ENCODE results near the gene ARHGAP26.

ARHGAP26 gene

DNA sequence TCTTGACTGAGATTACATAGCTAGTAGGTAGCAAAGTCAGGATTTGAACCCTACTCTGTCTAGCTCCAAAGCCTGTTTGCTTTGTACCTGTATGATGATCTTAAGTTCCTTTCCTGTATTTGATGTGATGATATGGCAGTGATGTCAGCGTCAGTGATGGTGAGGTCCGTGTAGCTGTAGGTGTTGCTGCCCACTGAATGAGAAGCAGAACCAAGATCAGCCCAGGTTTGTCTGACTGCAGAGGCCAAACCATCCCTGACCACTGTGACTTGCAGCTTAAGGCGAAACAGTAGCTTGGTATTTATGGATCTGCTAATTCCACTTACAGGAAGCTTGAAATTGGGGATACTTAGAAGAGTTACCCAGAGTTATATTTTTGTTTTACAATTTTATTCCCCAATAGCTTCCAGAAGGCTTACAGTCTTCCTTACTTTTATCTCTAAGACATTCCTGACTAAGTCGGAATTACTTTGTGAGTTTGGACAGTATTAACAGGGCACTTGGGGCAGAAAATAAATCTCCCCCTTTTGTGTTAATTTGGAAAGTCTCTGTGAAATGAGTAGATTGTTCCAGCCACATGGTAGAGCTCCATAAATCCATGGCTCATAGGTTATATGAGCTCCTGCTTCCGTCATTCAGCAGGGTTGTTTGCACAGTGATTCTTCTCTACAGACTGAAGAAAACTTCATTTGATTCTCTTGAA, 359.9 kb downstream of the ARHGAP26 start:
- no peak for DNase-seq

DNA sequence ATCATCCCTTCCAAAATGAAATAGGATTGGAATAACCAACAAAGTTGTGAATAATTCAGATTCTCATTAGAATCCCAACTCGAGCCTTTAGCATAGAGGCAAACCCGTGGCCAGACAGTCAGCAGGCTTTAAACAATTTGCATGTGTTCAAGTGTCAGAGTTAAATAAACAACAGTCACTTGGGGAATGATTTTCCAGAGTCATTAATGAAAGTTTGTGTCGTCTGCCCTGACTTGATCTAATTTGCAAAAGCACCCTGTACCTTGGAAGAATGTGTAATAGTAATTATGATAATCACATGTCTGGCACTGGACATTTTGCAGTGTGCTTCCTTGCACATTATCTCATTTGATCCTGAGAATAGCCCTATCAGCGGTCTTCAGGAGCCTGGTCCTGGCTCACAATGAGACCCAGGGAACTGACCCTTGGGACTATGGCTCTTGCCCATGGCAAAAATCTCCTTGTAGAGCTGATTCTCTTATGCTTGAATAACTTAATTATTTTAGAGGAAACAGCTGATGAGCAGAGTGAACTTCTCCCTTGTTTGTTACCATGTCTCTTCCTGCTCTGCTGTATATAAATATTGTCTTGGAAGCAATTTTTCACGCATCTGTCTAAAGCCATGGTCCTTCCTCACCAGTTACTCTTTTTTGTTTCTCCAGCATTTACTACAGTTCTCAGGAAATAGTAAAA, 360.6 kb downstream of the ARHGAP26 start:
- no peak for DNase-seq

DNA sequence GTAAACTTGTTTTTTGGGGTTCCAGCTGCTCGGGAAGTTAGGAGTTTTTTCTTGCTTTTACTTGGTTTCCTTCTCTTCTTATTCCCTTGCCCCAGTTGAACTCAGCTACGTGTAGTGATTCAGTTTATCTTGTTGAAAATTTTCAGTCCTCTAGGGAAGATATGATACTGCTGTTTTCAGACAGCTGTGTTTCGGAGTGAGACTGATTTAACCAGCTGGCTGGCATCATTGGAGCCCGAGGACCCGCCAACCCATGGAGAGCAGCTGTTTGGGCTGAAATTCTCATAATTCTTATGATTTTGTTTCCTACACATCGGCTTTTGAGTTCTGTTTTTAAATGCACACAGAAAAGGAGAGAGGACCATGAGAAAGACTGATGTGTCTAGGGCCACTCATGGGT, 361.8 kb downstream of the ARHGAP26 start:
- DNase-seq, result no peak

DNA sequence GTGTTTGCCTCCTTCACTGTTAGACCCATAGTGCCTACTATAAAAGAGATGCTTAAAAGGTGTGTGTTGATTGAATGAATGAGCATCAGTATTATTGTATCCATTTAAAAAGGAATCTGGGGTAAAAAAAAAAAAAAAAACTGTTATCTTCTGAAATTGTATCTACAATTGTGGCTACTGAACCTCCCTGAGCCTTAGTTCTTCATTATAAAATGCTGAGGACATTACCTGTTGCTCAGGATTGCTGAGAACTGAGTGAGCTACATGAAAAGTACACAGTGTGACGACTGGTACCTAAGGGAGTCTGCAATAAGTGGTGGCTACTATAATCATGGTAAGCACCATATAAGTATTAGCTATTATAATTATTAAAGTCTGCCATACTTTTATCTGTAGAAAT, 362.6 kb downstream of the ARHGAP26 start:
- DNase-seq, result no peak

DNA sequence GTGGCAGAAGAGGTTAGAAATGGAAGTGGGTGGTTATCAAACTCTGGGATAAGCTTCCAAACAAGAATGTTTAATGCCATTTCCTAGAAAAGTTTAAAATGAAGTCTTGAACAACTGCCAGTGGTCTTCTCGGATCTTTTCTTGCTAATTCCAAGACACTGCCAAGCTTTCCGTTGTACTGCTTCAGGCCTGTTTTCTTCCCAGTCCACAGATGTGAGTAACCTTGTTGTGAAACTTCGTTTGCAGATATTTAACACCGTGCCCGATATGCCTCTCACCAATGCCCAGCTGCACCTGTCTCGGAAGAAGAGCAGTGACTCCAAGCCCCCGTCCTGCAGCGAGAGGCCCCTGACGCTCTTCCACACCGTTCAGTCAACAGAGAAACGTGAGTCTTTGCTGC, 363.5 kb downstream of the ARHGAP26 start:
- DNase-seq, result no peak

DNA sequence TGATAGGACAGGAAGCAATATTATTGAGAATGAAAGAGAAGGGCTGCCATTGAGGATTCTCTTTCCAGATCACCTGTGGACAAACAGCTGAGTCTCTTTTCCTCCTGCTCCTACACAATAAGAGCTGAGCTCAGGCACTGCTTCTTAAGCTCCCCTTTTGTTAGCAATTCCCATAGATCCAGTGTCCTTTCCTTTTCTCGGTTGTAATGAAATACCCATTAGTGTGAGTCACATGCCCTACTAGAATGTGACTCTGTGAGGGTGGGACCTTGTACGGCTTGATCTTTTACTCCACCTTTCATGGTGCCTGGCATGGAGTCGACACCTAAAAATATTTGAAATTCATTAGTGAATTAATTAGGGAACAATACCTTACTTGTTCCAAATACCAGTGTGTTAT, 364.1 kb downstream of the ARHGAP26 start:
- no peak for DNase-seq

DNA sequence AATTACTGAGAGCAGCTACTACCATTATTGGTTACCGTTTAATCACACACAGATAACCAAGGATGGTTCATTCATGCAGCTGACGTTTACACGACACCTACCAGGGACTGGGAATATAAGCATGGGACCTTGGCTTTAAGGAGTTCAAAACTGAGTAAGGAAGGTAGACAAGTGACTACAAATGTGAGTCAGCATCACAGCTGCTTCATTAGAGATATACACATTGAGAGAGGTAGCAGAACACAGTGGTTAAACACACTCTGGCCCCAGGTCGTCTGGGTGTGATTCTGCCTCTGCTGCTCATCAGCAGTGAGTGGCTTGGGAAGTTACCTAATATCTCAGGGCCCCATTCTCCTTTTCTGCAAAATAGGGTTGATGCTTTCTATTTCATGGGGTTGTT, 364.7 kb downstream of the ARHGAP26 start:
- no peak for DNase-seq

DNA sequence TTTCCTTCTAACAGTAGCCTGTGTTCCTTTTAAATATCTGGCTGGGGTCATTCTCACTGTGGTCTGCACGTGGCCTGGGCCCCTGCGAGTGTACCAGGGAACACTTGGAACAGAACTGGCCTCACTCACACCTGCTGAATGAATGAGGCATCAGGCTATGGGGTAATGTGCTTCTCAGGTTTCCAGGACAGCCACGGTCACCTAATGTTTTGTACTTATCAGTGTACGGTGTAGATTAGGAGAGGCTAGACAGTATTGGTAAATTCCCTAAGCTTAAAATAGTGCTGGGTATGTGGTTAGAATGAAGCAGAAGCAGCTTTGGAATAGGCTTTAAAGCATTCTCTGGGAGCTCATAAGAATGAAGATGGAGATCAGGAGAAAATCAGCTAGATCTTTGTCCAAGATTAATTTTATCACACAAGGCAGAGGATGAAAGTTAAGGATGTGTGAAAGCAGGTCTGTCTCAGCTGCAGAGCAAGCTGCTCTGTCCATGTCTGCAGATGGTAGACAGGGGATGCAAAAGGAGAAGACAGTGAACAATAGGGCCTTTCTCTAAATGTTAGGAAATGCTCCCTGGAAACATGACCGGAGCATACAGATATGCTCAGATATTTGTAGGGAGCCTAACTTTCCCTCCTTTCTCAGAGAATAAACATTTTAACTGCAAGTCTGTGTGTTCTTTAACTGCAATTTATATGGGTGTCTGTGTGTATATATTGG, 365.8 kb downstream of the ARHGAP26 start:
- no peak for DNase-seq

DNA sequence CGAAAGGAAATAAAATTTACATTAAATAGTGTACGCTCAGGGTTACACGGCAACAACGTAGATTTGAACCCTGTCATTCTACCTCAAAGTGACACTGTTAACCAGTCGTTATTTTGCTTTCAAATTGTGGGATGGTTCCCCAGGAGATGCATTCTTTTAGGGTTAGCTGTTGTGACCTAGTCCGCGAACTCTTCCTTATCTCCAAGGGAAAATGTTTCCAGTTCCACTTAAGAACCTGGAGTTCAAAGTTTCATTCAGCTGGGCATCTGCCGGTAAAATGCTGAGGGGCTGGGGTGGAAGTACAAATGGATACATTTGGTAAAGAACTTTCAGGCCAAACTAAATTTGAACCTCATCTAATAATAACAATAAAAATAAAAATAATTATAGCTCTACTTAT, 368.7 kb downstream of the ARHGAP26 start:
- no peak for DNase-seq

DNA sequence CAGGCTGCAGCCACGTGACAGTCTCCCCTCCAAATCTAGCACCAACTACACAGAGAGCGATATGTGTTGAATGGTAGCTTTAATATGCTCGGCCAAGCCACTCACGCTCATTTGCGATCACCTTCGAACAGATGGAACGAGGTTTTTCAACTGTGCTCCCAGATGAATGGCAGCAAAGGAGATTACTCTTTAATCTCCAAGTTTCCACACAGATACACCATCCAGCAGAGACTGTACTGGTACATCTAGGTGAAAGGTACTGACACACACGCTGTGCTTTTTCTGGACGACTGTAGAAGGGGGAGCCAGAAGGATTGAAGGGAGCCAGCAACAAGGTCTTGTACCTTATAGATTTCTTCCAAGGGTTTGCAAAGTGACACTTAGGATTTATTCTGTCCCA, 369.4 kb downstream of the ARHGAP26 start:
- no peak for DNase-seq

DNA sequence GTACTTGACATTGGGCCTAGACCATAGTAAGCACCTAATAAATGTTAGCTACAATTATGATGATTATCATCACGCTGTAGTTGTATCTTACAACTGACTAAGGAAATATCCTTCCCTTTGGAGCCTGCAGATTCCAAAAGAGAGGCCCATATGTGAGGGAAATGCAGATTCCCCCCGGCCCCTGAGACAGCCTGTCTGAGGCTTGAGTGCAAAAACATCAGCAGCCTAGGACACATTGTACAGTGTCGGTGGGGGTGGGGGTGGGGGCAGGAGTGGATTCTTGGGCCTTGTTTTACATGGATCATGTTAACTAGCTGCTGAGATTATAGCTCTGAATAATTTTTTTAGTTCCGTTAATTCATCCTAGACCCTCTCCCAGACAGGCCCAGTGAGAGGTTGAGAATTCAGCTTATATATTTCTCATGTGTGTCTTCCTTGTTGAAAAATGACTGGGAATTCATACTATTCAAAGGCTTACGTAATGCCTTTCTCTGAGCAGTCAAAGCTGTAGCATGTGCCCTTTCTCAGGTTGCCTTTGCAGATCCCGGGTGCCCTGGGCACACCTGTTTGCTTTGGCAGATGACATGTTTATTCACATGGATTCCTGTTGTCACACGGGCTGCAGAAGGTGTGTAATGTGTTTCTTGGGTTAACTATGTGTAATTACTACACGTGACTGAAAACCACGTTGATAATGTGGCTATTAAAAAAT, 370.5 kb downstream of the ARHGAP26 start:
- DNase-seq, result no peak

DNA sequence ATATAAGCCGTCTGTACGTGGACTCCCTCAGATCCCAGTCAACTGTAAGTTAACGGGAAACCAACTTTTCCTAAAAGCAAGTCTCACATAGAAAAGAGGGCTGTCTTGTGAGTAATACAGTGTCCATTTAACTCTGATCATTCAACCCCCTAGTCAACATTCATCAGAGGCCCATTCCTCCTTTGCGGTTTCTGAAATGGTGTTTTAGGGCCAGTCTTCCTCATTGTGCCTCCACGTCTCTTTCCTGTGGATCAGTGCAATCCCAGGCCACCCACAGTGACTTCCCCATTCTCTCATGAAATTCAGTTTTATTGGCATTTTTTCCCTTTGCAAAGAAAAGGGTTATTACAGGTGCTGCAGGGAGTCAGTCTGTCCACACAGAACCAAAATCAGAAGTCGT, 371.5 kb downstream of the ARHGAP26 start:
- no peak for DNase-seq

DNA sequence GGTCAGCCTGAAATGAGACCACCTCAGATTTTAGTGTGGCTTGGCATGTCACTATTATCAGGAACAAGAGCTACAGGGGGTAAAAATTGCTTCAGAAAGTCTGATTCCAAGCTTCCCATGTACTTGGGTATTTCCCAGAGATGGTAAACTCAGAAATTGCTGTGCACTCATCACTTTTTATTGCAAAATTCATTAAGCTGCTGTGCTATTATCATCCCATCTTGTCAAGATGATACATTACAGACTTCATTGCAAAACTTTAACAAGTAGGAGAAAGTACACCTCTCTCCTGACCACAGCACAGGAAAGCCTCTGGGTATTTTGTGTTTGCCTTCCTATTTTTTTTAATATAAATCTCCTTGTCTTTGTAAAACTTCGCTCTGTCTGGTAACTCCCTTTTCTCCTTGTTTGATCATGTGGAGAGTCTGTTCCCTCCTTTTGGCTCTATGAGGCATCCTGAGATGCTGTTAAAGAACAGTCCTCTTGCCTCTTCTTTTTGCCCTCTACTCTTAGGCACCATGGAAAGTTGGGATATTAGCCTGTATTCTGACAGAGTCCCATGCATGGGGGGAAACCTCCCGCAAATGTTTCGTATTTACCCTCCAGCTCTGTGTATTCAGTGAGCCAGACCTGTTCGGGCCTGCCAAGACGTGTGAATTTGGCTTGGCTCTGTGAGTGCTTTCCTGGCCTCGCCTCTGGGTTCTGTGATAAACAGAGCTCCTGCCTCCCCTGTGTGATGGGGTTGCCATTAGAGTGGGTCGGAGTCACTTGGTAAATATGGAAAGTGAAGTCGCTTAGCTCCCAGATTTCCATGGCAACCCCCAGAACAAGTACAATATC, 372.6 kb downstream of the ARHGAP26 start:
- no peak for DNase-seq

DNA sequence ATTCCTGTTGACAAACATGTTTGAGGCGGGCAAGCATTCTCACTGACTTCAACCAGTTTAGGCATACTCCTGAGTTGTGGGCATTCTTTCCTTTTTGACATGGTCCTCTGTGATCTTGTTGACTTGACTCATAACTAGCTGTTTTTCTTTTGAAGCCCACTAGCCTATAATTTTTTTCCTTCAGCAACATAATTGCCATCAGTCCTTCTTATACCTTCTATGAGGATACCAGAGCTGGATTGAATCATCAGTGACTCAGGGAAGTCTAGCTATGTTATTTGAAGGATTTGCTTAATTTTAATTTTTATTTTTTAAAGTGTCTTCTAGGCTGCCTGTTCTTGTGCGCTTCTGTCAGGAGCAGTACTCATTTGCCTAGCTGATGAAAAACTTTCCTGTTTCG, 373.8 kb downstream of the ARHGAP26 start:
- DNase-seq, result peak; percentile 59

DNA sequence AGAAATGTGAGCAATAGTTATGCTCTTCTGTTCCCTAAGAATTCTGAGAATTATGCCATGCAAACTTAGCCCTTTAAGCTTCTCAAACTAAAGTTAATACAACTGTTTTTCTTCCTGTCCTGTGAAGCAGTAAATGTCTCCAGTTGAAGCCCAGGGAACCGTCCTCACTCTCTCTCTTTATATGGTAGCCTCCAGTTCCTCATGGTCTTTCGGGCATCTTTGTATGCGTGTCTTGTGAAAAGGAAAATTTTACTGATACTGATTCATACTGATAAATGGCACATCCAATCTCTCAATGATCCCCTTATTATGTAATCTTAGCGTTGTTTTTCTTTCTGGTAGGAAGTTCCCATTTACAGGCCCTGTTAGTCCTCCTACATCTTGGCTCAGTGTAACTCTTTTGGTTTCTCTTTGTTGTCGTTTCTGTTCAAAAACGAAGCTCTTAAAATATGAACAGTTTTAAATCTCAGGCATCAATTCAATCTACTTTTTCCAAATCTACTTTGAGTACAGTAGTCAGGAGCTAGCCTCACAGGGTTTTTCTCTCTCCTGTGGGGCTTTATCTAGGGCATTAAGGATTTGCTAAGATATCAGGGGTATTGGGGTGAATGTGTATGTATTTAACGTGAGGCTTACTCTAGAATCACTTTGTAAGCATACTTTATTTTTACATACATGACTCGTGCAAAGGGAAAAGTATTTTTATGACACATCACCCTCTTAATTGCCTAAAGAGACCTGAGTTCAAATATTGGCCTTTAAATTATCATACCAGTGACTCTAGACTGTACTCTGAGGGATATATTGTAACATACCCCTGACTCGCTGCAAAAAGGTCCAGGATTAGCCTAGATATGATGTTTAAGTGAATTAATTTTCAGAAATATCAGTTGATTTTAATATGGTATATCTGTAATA, 375.3 kb downstream of the ARHGAP26 start:
- no peak for DNase-seq

DNA sequence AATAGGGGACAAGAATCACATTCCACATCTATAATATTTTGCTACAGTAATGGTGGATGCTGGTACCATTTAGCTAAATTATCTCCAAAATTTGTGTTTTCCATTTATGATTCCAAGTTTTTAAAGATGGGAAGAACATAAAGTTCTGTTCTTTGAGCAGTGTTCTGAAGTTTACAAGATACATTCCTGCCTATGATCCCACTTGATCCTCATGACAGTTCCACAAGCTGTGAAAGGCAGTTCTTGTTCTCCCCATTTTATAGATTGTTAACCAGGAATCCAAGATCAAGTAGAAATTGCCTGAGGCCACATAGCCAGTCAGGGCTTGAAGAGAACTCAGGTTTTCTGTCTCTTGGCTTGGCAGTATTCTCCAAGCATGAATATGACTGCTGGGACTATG, 376.0 kb downstream of the ARHGAP26 start:
- DNase-seq, result no peak

DNA sequence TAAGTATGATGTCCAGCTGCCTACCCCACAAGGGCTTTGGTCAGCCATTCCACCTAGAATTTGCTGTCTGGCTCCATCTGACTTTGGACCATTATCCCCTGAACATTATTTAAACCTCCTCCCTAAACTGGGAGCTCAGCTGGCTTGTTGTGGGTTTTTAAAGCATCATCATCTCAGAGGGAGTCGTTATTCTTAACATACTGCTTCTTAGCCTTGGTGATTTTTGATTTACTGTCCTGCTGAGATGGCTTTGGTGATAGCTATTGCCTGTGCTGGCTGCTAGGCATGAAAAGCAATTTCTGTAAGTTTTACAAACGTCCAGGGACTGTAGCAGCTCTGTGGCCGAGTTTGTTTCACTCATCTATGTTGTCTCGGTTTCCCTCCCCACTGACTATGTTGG, 377.2 kb downstream of the ARHGAP26 start:
- DNase-seq, result no peak

DNA sequence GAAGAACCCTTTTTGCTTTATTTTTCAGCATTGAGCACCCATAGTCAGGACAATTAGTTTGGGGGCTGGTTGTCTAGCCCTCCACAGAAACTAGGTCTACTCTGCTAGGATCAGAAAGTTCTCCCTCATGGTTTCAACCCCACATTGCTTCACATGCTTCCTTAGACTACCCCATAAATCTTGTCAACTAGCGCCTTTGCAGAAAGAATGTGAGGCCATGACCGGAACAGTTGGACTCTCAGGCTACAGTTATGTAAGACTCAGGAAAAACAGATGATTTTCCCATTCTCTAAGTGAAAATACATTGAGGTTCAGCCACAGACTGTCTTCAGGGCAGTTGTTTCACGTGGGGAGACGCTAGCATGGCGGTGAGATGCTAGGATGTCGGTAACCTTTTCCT, 377.7 kb downstream of the ARHGAP26 start:
- peak; percentile 40 for DNase-seq

DNA sequence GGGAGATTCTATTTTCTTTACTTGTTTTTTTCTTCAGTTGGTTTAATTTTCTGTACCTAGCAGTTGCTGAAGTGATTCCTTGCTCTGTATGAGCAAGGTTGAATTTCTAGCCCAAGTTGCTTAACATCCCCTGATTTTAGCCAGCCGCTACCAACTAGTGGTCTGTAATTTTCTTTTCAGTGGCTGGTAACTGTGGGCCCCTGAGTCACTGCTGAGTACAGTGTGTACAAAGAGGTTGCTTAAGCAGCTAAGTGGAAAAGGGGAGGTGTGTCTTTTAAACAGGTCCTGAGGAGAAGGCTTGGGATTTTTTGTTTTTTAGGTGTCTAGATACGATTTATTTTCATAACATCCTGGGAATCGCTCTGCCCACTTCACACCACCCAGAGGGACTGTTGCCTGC, 378.6 kb downstream of the ARHGAP26 start:
- DNase-seq, result no peak

DNA sequence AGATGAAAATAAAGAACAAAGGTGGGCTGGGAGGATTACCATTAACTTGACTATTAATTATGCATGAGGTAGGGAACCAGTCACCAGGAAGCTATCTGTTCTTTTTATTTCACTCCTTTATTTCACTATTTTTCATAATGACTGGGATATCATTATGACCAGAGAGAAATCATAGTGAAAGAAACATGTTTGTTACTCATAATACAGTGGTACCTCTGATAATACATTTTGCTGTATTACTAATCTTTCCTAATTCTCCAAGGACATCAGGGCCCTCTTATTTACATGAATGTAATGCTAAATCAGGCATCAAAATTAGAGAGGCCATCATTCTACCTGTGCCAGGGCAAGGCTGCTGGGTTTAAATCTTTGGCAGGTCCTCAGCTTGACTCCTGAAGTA, 379.6 kb downstream of the ARHGAP26 start:
- no peak for DNase-seq

DNA sequence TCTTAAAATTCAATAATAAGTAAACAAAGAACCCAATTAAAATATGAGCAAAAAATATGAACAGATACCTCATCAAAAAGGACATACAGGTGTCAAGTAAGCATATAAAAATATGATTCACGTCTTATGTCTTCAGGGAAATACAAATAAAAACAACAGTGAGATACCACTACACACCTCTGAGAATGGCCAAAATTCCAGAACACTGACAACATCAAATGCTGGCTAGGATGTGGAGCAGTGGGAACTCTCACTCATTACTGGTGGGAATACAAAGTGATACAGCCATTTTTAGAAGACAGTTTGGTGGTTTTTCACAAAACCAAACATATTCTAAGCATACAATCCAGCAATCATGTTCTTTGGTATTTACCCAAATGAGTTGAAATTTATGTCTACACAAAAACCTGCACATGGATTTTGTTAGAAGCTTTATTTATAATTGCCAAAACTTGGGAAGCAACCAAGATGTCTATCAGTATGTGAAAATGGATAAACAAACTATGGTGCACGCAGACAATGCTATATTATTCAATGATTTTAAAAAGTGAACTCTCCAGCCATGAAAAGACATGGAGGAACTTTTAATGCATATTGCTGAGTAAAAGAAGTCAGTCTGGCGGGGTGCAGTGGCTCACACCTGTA, 381.0 kb downstream of the ARHGAP26 start:
- DNase-seq, result no peak

Measured in EL (cell line).